Right atrium auricular region (tissue), 2 donors: ENCODE results near the gene TNFRSF19. TPM values are rescaled to one million over a fixed set of nuclear protein-coding genes. Genes with fewer than 3 reads are reported as not detected.

Experiments used
- DNase-seq: peaks from one replicate; pipeline ENCODE4 v3.0.0-alpha.2; 2019; ENCODE audit warnings: low spot score
- H3K27ac ChIP-seq, 2 donors: fragments of 200-600 bp; sonication (generic); 1 replicate in 1 of 2; 2 replicates in 1 of 2; pipeline ENCODE4 v1.5.1; 2016 to 2019
- H3K27me3 ChIP-seq, 2 donors: fragments of 200-600 bp; sonication (generic); one replicate each; pipeline versions ENCODE4 v1.5.1 to v1.6.0; 2017 to 2019
- H3K36me3 ChIP-seq: fragments of 200-600 bp; sonication (generic); one replicate; pipeline ENCODE4 v1.5.1; 2016
- H3K4me1 ChIP-seq, 2 donors: fragments of 200-600 bp; sonication (generic); one replicate each; pipeline versions ENCODE4 v1.5.1 to v1.6.0; 2017 to 2019
- H3K4me3 ChIP-seq, 2 donors: fragments of 200-600 bp; sonication (generic); 1 replicate in 1 of 2; 2 replicates in 1 of 2; pipeline ENCODE4 v1.5.1; 2017 to 2019; ENCODE audit warnings: mild to moderate bottlenecking in 1 of 2, moderate library complexity in 1 of 2
- H3K9me3 ChIP-seq, 2 donors: fragments of 200-600 bp; sonication (generic); one replicate each; pipeline ENCODE4 v1.5.1; 2019
- CTCF ChIP-seq, 2 donors: fragments of 200-600 bp; sonication (generic); IDR thresholded peaks; one replicate each; pipeline ENCODE4 v1.5.1; 2019; ENCODE audit warnings: antibody characterized with exemption in 2 of 2
- total RNA-seq, 2 donors: library from RNA; depleted of rRNA; stranded (reverse); fragments of >200 nt; gene quantifications; one replicate each; pipeline ENCODE4 v1.1.0, GENCODE V29; 2016

TNFRSF19 gene
- total RNA-seq, 2 donors from 2014 or later: 32.2 to 38.5 TPM

GRCh38 chr13:23699271-23699670 is 129.1 kb downstream of the TNFRSF19 start:
- Histone ChIP-seq H3K9me3 (no peaks in the 10 kb centered on the region), H3K36me3 (no peaks in the 10 kb centered on the region), H3K4me3 (no peak overlapping the region), H3K27me3 (no peaks in the 10 kb centered on the region), H3K27ac (no peak overlapping the region), H3K4me1 (peaks cover 0 to 17% of the 10 kb centered on the region in 2 donors)
- TF ChIP-seq CTCF (IDR thresholded peaks at IDR 0.05): no peak
- DNase-seq: no peak

GRCh38 chr13:23701186-23701585 is 131.0 kb downstream of the TNFRSF19 start:
- no peaks in the 10 kb centered on the region for H3K27me3 ChIP-seq
- H3K36me3 ChIP-seq: no peaks in the 10 kb centered on the region
- no peaks in the 10 kb centered on the region for H3K9me3 ChIP-seq
- TF ChIP-seq CTCF (IDR thresholded peaks at IDR 0.05): no peak
- H3K4me3 ChIP-seq: no peak overlapping the region
- no peak for DNase-seq
- peaks cover 0 to 12% of the 10 kb centered on the region in 2 donors for H3K4me1 ChIP-seq
- peak overlapping the region; percentile 30 to 68 for H3K27ac ChIP-seq

- Histone ChIP-seq H3K4me3 (no peak overlapping the region), H3K36me3 (no peaks in the 10 kb centered on the region), H3K4me1 (peaks cover 0 to 12% of the 10 kb centered on the region in 2 donors), H3K27ac (peak overlapping the region; percentile 37 to 68), H3K9me3 (no peaks in the 10 kb centered on the region), H3K27me3 (no peaks in the 10 kb centered on the region)
- DNase-seq: peak; percentile 92
- TF ChIP-seq CTCF (IDR thresholded peaks at IDR 0.05): no peak
Measured at GRCh38 chr13:23701636-23702035, 131.4 kb downstream of the TNFRSF19 start.

DNA sequence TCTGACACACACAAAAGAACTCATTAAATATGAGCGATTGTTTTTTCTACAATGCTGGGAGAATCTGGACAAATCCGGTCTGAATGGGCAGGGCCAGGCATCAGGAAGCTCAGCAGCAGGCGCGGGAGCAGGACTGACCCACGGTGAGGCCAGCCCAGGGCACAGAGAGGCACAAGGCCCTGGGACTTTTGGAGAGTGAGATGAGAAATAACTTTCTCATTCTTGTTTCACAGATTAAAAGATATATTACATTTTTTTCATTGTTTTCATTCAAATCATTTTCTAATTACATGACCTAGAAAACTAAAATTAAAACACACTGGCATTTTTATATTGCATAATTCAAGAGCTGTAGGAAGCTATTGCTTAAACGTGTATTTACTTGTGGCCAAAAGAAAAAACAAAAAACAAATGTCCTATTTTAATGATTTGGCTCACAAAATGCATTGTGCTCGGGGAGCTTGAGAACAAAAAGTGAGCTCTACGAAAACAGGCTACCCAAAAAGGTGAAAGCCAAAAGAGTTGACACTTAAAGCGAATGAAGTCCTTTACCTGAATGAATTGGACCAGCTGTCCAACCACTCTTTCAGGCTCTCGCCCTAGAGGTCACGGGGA is 133.1 kb downstream of the TNFRSF19 start:
- DNase-seq: no peak
- Histone ChIP-seq H3K9me3 (no peaks in the 10 kb centered on the region), H3K27me3 (no peaks in the 10 kb centered on the region), H3K36me3 (no peaks in the 10 kb centered on the region), H3K4me1 (peaks cover 0 to 12% of the 10 kb centered on the region in 2 donors), H3K4me3 (no peak overlapping the region), H3K27ac (peak overlapping the region; percentile 37)
- no peak for TF ChIP-seq CTCF (IDR thresholded peaks at IDR 0.05)

- peaks cover 0 to 18% of the 10 kb centered on the region in 2 donors for H3K4me1 ChIP-seq
- no peak for TF ChIP-seq CTCF (IDR thresholded peaks at IDR 0.05)
- H3K9me3 ChIP-seq: no peaks in the 10 kb centered on the region
- no peaks in the 10 kb centered on the region for H3K36me3 ChIP-seq
- H3K4me3 ChIP-seq: no peak overlapping the region
- DNase-seq: no peak
- H3K27ac ChIP-seq: no peak overlapping the region
- no peaks in the 10 kb centered on the region for H3K27me3 ChIP-seq
Measured at GRCh38 chr13:23705583-23705982, 135.4 kb downstream of the TNFRSF19 start.

GRCh38 chr13:23707674-23708073 is 137.5 kb downstream of the TNFRSF19 start:
- DNase-seq: no peak
- no peaks in the 10 kb centered on the region for H3K9me3 ChIP-seq
- H3K27ac ChIP-seq: no peak overlapping the region
- no peaks in the 10 kb centered on the region for H3K36me3 ChIP-seq
- no peaks in the 10 kb centered on the region for H3K27me3 ChIP-seq
- TF ChIP-seq CTCF (IDR thresholded peaks at IDR 0.05): peak in 1 of 2 donors; percentile 47
- no peak overlapping the region for H3K4me3 ChIP-seq
- H3K4me1 ChIP-seq: peaks cover 0 to 9% of the 10 kb centered on the region in 2 donors
